HG02610 (cell line): ENCODE results near the gene HNRNPUL2.
"Not testable (repeated sequence)": the region's sequence is repeated elsewhere in the genome, so short reads cannot be mapped to it uniquely, and the experiment has no call there.

Source experiments
- ATAC-seq: cut with Tn5 transposase; IDR thresholded peaks from one replicate; pipeline ENCODE4 v1.9.1; 2021; ENCODE audit warnings: mild to moderate bottlenecking, moderate library complexity; ENCODE audit not compliant: unreplicated experiment

Gene HNRNPUL2

GRCh38 chr11:62705880-62706849, 21.1 kb downstream of the HNRNPUL2 start:
- ATAC-seq, result peak; percentile 55

- no peak for ATAC-seq
Observed at GRCh38 chr11:62705413-62705812, 21.8 kb downstream of the HNRNPUL2 start.

GRCh38 chr11:62703921-62704320, 23.3 kb downstream of the HNRNPUL2 start:
- not testable (repeated sequence) for ATAC-seq

GRCh38 chr11:62702246-62702645, 25.0 kb downstream of the HNRNPUL2 start:
- no peak for ATAC-seq

GRCh38 chr11:62694455-62695167, 32.6 kb downstream of the HNRNPUL2 start:
- no peak for ATAC-seq

- ATAC-seq, result not testable (repeated sequence)
Observed at GRCh38 chr11:62693624-62694023, 33.6 kb downstream of the HNRNPUL2 start.

- no peak for ATAC-seq
Observed at GRCh38 chr11:62689421-62690183, 37.7 kb downstream of the HNRNPUL2 start, which contains the start of gene LRRN4CL. TSS of gene LRRN4CL (minus strand) at chr11:62689530. CDS start at chr11:62688508, 1,022 bp downstream.

- no peak for ATAC-seq
Observed at GRCh38 chr11:62688491-62688890, 38.8 kb downstream of the HNRNPUL2 start.

GRCh38 chr11:62687508-62688396, 39.5 kb downstream of the HNRNPUL2 start:
- ATAC-seq, result no peak

GRCh38 chr11:62682518-62682917, 44.7 kb downstream of the HNRNPUL2 start:
- ATAC-seq, result no peak

GRCh38 chr11:62680825-62681240, 46.4 kb downstream of the HNRNPUL2 start:
- no peak for ATAC-seq

- peak; percentile 65 for ATAC-seq
Observed at GRCh38 chr11:62678770-62679696, 48.2 kb downstream of the HNRNPUL2 start, which contains the start of gene UBXN1. TSS of gene UBXN1 (minus strand) at chr11:62679073. CDS start at chr11:62678923, 150 bp downstream.

GRCh38 chr11:62678433-62678769, 48.9 kb downstream of the HNRNPUL2 start:
- ATAC-seq, result no peak

- no peak for ATAC-seq
Observed at GRCh38 chr11:62677714-62678113, 49.5 kb downstream of the HNRNPUL2 start.

GRCh38 chr11:62677156-62677555, 50.1 kb downstream of the HNRNPUL2 start:
- ATAC-seq, result no peak

- no peak for ATAC-seq
Observed at GRCh38 chr11:62676698-62677097, 50.6 kb downstream of the HNRNPUL2 start.

GRCh38 chr11:62675415-62675814, 51.8 kb downstream of the HNRNPUL2 start:
- not testable (repeated sequence) for ATAC-seq

- ATAC-seq, result no peak
Observed at GRCh38 chr11:62673196-62673525, 54.1 kb downstream of the HNRNPUL2 start.
